Left renal pelvis (tissue), 4 donors: ENCODE data around the gene PTGES3L. TPM values are rescaled to one million over a fixed set of nuclear protein-coding genes. Genes with fewer than 3 reads are reported as not detected.
"Not testable (repeated sequence)": the region's sequence is repeated elsewhere in the genome, so short reads cannot be mapped to it uniquely, and the experiment has no call there.

ENCODE experiments used
- DNase-seq, 4 donors: peaks; one replicate each; pipeline ENCODE4 v3.0.0-alpha.2; 2013; ENCODE audit warnings: low read depth in 4 of 4, low spot score in 3 of 4
- polyA plus RNA-seq, 4 donors: library from polyadenylated mRNA; unstranded; fragments of 120-200 nt; gene quantifications; one replicate each; pipeline ENCODE4 v1.2.1, GENCODE V29; 2013; ENCODE audit not compliant: insufficient read length in 4 of 4

PTGES3L gene
- polyA plus RNA-seq, 4 donors, result 1.00 to 3.0 (median 1.9) TPM

GRCh38 chr17:43014649-43015542, 35.0 kb upstream of the PTGES3L start:
- no peak for DNase-seq

GRCh38 chr17:43014020-43014648, 34.3 kb upstream of the PTGES3L start:
- DNase-seq, result no peak

GRCh38 chr17:43013296-43013695, 33.4 kb upstream of the PTGES3L start:
- no peak for DNase-seq

GRCh38 chr17:43011728-43012472, 32.0 kb upstream of the PTGES3L start:
- DNase-seq, result no peak

GRCh38 chr17:43010667-43011308, 30.9 kb upstream of the PTGES3L start:
- no peak for DNase-seq

GRCh38 chr17:43006639-43007551, 27.0 kb upstream of the PTGES3L start, which contains the start of gene IFI35:
Gene IFI35 (plus strand): TSS chr17:43006784. CDS start chr17:43006948, 164 bp downstream.
- DNase-seq, result no peak

- DNase-seq, result no peak
Measured at GRCh38 chr17:43003542-43004172, 23.8 kb upstream of the PTGES3L start.

GRCh38 chr17:43000894-43001293, 21.0 kb upstream of the PTGES3L start:
- DNase-seq, result not testable (repeated sequence)

GRCh38 chr17:42999003-42999525, 19.2 kb upstream of the PTGES3L start:
- DNase-seq, result no peak

GRCh38 chr17:42997984-42998938, 18.4 kb upstream of the PTGES3L start, which contains the start of gene RPL27:
Gene RPL27 (plus strand): TSS chr17:42998419. CDS start chr17:42998751, 332 bp downstream.
- peak; percentile 99 to 100 (median 99) for DNase-seq

GRCh38 chr17:42997390-42997983, 17.6 kb upstream of the PTGES3L start:
- no peak for DNase-seq

GRCh38 chr17:42993913-42994312, 14.0 kb upstream of the PTGES3L start:
- not testable (repeated sequence) for DNase-seq

- DNase-seq, result no peak
Measured at GRCh38 chr17:42992872-42993271, 13.0 kb upstream of the PTGES3L start.

- no peak for DNase-seq
Measured at GRCh38 chr17:42991471-42991870, 11.6 kb upstream of the PTGES3L start.

GRCh38 chr17:42989726-42990652, 10.1 kb upstream of the PTGES3L start:
- DNase-seq, result no peak

GRCh38 chr17:42989141-42989540, 9.3 kb upstream of the PTGES3L start:
- no peak for DNase-seq
